Loucy (cell line): ENCODE measurements around the gene KCNA2.

Experiments
- H2AFZ ChIP-seq: fragments of 200-600 bp; sonication (generic); 2 replicates; pipeline ENCODE4 v1.6.0; 2016; ENCODE audit warnings: antibody characterized with exemption, mild to moderate bottlenecking, low read length, moderate library complexity
- H3F3A ChIP-seq: fragments of 200-600 bp; 2 replicates; pipeline ENCODE4 v1.6.0; 2016; ENCODE audit warnings: antibody characterized with exemption, low read depth, mild to moderate bottlenecking
- H3K27me3 ChIP-seq: fragments of 200-600 bp; sonication (generic); 2 replicates; pipeline ENCODE4 v1.6.1; 2014; ENCODE audit warnings: low read length, mild to moderate bottlenecking; ENCODE audit not compliant: insufficient read depth, poor library complexity, severe bottlenecking
- H3K36me3 ChIP-seq: fragments of 200-600 bp; sonication (generic); 2 replicates; pipeline ENCODE4 v1.6.1; 2016; ENCODE audit warnings: low read length; ENCODE audit not compliant: insufficient read depth
- H3K4me1 ChIP-seq: fragments of 200-600 bp; sonication (generic); 2 replicates; pipeline ENCODE4 v1.5.1; 2014; ENCODE audit warnings: low read length, mild to moderate bottlenecking; ENCODE audit not compliant: insufficient read depth, poor library complexity, severe bottlenecking
- H3K4me2 ChIP-seq: fragments of 200-600 bp; sonication (generic); 2 replicates; pipeline ENCODE4 v1.6.0; 2014; ENCODE audit warnings: antibody characterized with exemption, low read length, low read depth, mild to moderate bottlenecking; ENCODE audit not compliant: poor library complexity, severe bottlenecking
- H3K4me3 ChIP-seq: fragments of 200-600 bp; sonication (generic); 2 replicates; pipeline ENCODE4 v1.5.1; 2014; ENCODE audit warnings: low read length, mild to moderate bottlenecking, mixed read lengths; ENCODE audit not compliant: poor library complexity, severe bottlenecking
- H3K79me2 ChIP-seq: fragments of 200-600 bp; sonication (generic); 2 replicates; pipeline ENCODE4 v1.6.1; 2014; ENCODE audit warnings: low read length; ENCODE audit not compliant: insufficient read depth
- H3K9ac ChIP-seq: fragments of 200-600 bp; sonication (generic); 2 replicates; pipeline ENCODE4 v1.6.0; 2014; ENCODE audit warnings: mild to moderate bottlenecking, low read depth, low read length, moderate library complexity; ENCODE audit not compliant: poor library complexity, severe bottlenecking
- H3K9me2 ChIP-seq: fragments of 200-600 bp; sonication (generic); replicated peaks from 2 replicates; pipeline ENCODE4 v1.6.1; 2016; ENCODE audit warnings: low read depth, low read length, mixed read lengths
- H3K9me3 ChIP-seq: fragments of 200-600 bp; sonication (generic); 2 replicates; pipeline ENCODE4 v1.6.1; 2014; ENCODE audit warnings: mild to moderate bottlenecking, antibody characterized with exemption, low read length, low read depth; ENCODE audit not compliant: insufficient read depth
- H4K20me1 ChIP-seq: fragments of 200-600 bp; sonication (generic); 2 replicates; pipeline ENCODE4 v1.6.0; 2014; ENCODE audit warnings: antibody characterized with exemption, low read length, mild to moderate bottlenecking; ENCODE audit not compliant: insufficient read depth, poor library complexity, severe bottlenecking
- EZH2phosphoT487 ChIP-seq: fragments of 200-600 bp; IDR thresholded peaks from 2 replicates; pipeline ENCODE4 v1.6.1; 2018; ENCODE audit warnings: antibody characterized with exemption, mild to moderate bottlenecking, moderate library complexity, borderline replicate concordance
- TF ChIP-seq, protein P1 (sequence below): fragments of 200-600 bp; sonication (generic); conservative IDR thresholded peaks from 2 replicates; pipeline ENCODE4 v1.5.1; 2014; ENCODE audit warnings: mild to moderate bottlenecking, antibody characterized with exemption, low read length

The KCNA2 gene

DNA sequence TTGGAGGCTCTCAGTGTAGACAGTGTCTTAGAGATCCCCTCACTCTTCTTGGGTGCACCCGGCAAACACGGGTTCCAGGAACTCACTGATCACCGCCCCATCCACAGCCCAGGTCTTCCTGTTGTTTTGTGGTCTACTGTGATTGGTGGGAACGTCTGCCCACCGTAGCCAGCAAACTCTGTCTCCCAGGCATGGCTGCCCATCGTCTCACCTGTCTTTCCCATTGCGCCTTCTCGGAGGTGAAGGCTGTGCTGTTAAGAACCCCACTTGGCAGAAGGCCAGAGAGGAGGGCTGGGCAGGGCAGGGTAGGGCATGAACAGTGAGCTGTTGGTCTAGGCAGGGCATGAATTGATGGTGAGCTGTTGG lies 14.1 kb upstream of the KCNA2 start:
- no peaks in the 10 kb centered on the region for H3F3A ChIP-seq
- H3K4me3 ChIP-seq: peak overlapping the region; percentile 63
- no peaks in the 10 kb centered on the region for H3K36me3 ChIP-seq
- no peaks in the 10 kb centered on the region for H3K79me2 ChIP-seq
- no peaks in the 10 kb centered on the region for H4K20me1 ChIP-seq
- no peak overlapping the region for H3K9ac ChIP-seq
- no peaks in the 10 kb centered on the region for H3K9me3 ChIP-seq
- no peak for TF ChIP-seq EZH2phosphoT487
- TF ChIP-seq, protein P1, sequence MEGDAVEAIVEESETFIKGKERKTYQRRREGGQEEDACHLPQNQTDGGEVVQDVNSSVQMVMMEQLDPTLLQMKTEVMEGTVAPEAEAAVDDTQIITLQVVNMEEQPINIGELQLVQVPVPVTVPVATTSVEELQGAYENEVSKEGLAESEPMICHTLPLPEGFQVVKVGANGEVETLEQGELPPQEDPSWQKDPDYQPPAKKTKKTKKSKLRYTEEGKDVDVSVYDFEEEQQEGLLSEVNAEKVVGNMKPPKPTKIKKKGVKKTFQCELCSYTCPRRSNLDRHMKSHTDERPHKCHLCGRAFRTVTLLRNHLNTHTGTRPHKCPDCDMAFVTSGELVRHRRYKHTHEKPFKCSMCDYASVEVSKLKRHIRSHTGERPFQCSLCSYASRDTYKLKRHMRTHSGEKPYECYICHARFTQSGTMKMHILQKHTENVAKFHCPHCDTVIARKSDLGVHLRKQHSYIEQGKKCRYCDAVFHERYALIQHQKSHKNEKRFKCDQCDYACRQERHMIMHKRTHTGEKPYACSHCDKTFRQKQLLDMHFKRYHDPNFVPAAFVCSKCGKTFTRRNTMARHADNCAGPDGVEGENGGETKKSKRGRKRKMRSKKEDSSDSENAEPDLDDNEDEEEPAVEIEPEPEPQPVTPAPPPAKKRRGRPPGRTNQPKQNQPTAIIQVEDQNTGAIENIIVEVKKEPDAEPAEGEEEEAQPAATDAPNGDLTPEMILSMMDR: no peak
- H3K4me2 ChIP-seq: peak overlapping the region; percentile 68
- peak overlapping the region; percentile 59 for H2AFZ ChIP-seq
- H3K9me2 ChIP-seq: no peaks in the 10 kb centered on the region
- no peaks in the 10 kb centered on the region for H3K27me3 ChIP-seq
- peaks cover 23% of the 10 kb centered on the region for H3K4me1 ChIP-seq

DNA sequence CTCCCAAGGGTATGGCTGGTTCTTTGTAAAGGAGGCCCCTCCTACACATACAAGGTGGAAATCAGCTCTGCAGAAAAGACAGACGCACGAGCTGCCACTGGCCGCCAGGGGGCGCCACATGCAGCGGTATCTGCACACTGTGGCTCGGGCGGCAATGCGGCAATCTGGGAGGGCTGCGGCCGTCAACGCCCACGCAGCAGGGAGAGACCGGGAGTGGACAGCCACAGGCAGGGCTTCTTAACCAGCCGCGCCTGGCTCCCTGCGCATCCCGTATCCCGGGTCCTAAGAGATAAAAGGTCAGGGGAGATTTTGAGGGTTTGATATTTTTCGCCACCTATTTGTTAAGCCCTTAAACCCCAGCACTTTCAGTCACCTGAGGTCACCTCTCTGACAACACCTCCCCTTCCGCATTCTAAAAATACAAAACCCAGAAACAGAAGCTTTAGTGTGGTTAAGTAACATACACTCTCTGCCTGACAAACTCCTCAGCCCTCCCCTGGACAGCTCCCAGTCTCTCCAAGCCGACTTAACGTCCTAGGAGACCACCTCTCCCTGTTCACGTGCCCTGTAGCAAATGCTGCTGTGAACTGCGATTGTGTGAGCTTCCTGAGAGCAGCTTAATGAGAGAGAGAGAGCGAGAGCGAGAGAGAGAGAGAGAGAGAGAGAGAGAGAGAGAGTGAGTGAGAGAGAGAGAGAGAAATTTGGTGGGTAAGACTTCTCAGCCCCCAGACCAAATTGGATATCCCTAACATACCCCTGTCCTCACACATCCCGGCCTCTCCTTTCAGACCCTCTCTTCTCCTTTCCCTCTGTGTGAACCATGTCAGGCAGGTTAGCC lies 13.5 kb upstream of the KCNA2 start:
- no peaks in the 10 kb centered on the region for H3K9me3 ChIP-seq
- H4K20me1 ChIP-seq: no peaks in the 10 kb centered on the region
- H3K4me3 ChIP-seq: peak overlapping the region; percentile 63
- H3K27me3 ChIP-seq: no peaks in the 10 kb centered on the region
- peaks cover 23% of the 10 kb centered on the region for H3K4me1 ChIP-seq
- H3K4me2 ChIP-seq: peak overlapping the region; percentile 68
- H3K79me2 ChIP-seq: no peaks in the 10 kb centered on the region
- no peak for TF ChIP-seq EZH2phosphoT487
- TF ChIP-seq, protein P1: peak; percentile 97
- peak overlapping the region; percentile 59 for H2AFZ ChIP-seq
- H3K36me3 ChIP-seq: no peaks in the 10 kb centered on the region
- no peaks in the 10 kb centered on the region for H3K9me2 ChIP-seq
- no peaks in the 10 kb centered on the region for H3F3A ChIP-seq
- peak overlapping the region; percentile 16 for H3K9ac ChIP-seq

DNA sequence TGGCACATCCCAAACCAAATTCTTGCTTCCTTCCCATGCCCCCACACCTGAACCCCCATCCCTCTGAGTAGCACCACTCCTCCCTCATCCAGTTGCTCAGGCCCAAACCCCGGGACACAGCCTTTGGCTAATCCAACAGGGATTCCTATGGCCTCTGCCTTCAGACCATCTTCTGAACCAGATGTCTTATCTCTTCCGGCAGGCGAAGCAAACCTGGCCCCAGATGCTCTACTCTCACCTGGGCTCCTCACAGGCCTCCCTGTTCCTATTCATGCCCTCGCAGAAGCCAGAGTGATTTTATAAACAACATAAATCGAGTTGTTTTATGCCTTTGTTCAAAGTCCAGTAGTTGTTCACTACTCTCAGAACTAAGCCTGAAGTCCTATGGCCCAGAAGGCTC lies 12.5 kb upstream of the KCNA2 start:
- TF ChIP-seq, protein P1: no peak
- no peak for TF ChIP-seq EZH2phosphoT487
- Histone ChIP-seq H3K9ac (no peak overlapping the region), H4K20me1 (no peaks in the 10 kb centered on the region), H3K4me1 (peaks cover 23% of the 10 kb centered on the region), H3K9me2 (no peaks in the 10 kb centered on the region), H3K9me3 (no peaks in the 10 kb centered on the region), H3K27me3 (no peaks in the 10 kb centered on the region), H3K4me2 (no peak overlapping the region), H3K36me3 (no peaks in the 10 kb centered on the region), H3K79me2 (no peaks in the 10 kb centered on the region), H2AFZ (no peak overlapping the region), H3F3A (no peaks in the 10 kb centered on the region), H3K4me3 (no peak overlapping the region)
